IMR-90 (cell line): ENCODE data around the gene EMID1. TPM values are rescaled to one million over a fixed set of nuclear protein-coding genes. Genes with fewer than 3 reads are reported as not detected.
"Not testable (repeated sequence)": the region's sequence is repeated elsewhere in the genome, so short reads cannot be mapped to it uniquely, and the experiment has no call there.

Experiments
- ATAC-seq: fragments of 200-7000 bp; cut with Tn5 transposase; 2 replicates; pipeline ENCODE4 v1.9.1; 2020; ENCODE audit warnings: low read depth, mild to moderate bottlenecking, moderate library complexity
- BruUV-seq: library from RNA; stranded (reverse); fragments of 400-500 nt; replicated peaks from 2 replicates; lab custom pipeline; 2021; lab: Mats Ljungman, UMichigan
- CTCF ChIA-PET: fragments of 300-600 bp; formaldehyde crosslinking; extraction: SDS; loops from one replicate; lab custom pipeline; 2021; ENCODE audit warnings: antibody characterized with exemption; lab: Yijun Ruan, JAX
- POLR2A ChIA-PET: fragments of 300-600 bp; sonication (Branson Sonifier 250); formaldehyde crosslinking; loops from one replicate; lab custom pipeline; 2022; ENCODE audit warnings: antibody characterized with exemption; ENCODE audit not compliant: unreplicated experiment; lab: Charles Lee
- DNase-seq: peaks from one replicate; pipeline ENCODE4 v3.0.0; 2013
- H2AFZ ChIP-seq: replicated peaks from 2 replicates; pipeline ENCODE3; 2013; ENCODE audit warnings: low read length, mild to moderate bottlenecking; ENCODE audit not compliant: poor library complexity
- H2AK5ac ChIP-seq: 2 replicates; pipeline ENCODE4 v1.6.1; 2013; ENCODE audit warnings: low read depth, low read length, inconsistent platforms
- H2AK9ac ChIP-seq: replicated peaks from 2 replicates; pipeline ENCODE3; 2013; ENCODE audit warnings: mild to moderate bottlenecking, low read depth, low read length, moderate library complexity; ENCODE audit not compliant: poor library complexity
- H2BK120ac ChIP-seq: 2 replicates; pipeline ENCODE4 v1.6.1; 2013; ENCODE audit warnings: low read depth, low read length, inconsistent platforms
- H2BK15ac ChIP-seq: 3 replicates; pipeline ENCODE4 v1.6.1; 2013; ENCODE audit warnings: low read depth, low read length, inconsistent platforms
- H2BK20ac ChIP-seq: 2 replicates; pipeline ENCODE4 v1.6.1; 2013; ENCODE audit warnings: low read depth, mild to moderate bottlenecking, inconsistent platforms, low read length, moderate library complexity
- H2BK5ac ChIP-seq: 2 replicates; pipeline ENCODE4 v1.6.1; 2013; ENCODE audit warnings: mild to moderate bottlenecking, low read depth, low read length, inconsistent platforms; ENCODE audit not compliant: poor library complexity, severe bottlenecking
- H3K14ac ChIP-seq: replicated peaks from 2 replicates; pipeline ENCODE4 v1.6.1; 2013; ENCODE audit warnings: low read depth, low read length, inconsistent platforms
- H3K18ac ChIP-seq: 2 replicates; pipeline ENCODE4 v1.6.1; 2013; ENCODE audit warnings: low read depth, low read length, control low read depth
- H3K23ac ChIP-seq: 2 replicates; pipeline ENCODE4 v1.6.1; 2013; ENCODE audit warnings: low read depth, low read length, inconsistent platforms
- H3K27ac ChIP-seq: 2 replicates; pipeline ENCODE4 v1.5.1; 2013; ENCODE audit warnings: mild to moderate bottlenecking, control low read depth, low read length; ENCODE audit not compliant: insufficient read depth
- H3K27me3 ChIP-seq: 2 replicates; pipeline ENCODE4 v1.6.1; 2013; ENCODE audit warnings: low read length; ENCODE audit not compliant: control insufficient read depth, insufficient read depth
- H3K36me3 ChIP-seq: 2 replicates; pipeline ENCODE4 v1.6.1; 2013; ENCODE audit warnings: low read length, mixed read lengths; ENCODE audit not compliant: control insufficient read depth, insufficient read depth
- H3K4ac ChIP-seq: 2 replicates; pipeline ENCODE4 v1.6.1; 2013; ENCODE audit warnings: low read depth, low read length, inconsistent platforms
- H3K4me1 ChIP-seq: 2 replicates; pipeline ENCODE4 v1.6.1; 2013; ENCODE audit warnings: low read length, mixed read lengths; ENCODE audit not compliant: control insufficient read depth, insufficient read depth
- H3K4me2 ChIP-seq: 2 replicates; pipeline ENCODE4 v1.6.1; 2013; ENCODE audit warnings: low read depth, mild to moderate bottlenecking, control low read depth, low read length, moderate library complexity
- H3K4me3 ChIP-seq: 2 replicates; pipeline ENCODE4 v1.5.1; 2013; ENCODE audit warnings: low read depth, mild to moderate bottlenecking, control low read depth, low read length, moderate library complexity; ENCODE audit not compliant: insufficient read depth
- H3K56ac ChIP-seq: 2 replicates; pipeline ENCODE4 v1.6.1; 2013; ENCODE audit warnings: low read length, inconsistent platforms; ENCODE audit not compliant: insufficient read depth; ENCODE audit errors: extremely low read depth
- H3K79me1 ChIP-seq, 2 experiments: 2 replicates each; pipeline ENCODE4 v1.6.1; 2013; ENCODE audit warnings: low read length in 2 of 2, inconsistent platforms in 1 of 2, low read depth in 1 of 2
- H3K9ac ChIP-seq: 2 replicates; pipeline ENCODE4 v1.6.1; 2013; ENCODE audit warnings: low read depth, low read length, control low read depth
- H3K9me1 ChIP-seq: 2 replicates; pipeline ENCODE4 v1.6.1; 2013; ENCODE audit warnings: low read length, inconsistent platforms; ENCODE audit not compliant: insufficient read depth
- H3K9me3 ChIP-seq: 2 replicates; pipeline ENCODE4 v1.6.1; 2013; ENCODE audit warnings: low read length; ENCODE audit not compliant: control insufficient read depth, insufficient read depth
- H4K20me1 ChIP-seq: 2 replicates; pipeline ENCODE4 v1.6.1; 2013; ENCODE audit warnings: low read length, inconsistent platforms; ENCODE audit not compliant: insufficient read depth
- H4K5ac ChIP-seq: 2 replicates; pipeline ENCODE4 v1.6.1; 2013; ENCODE audit warnings: mild to moderate bottlenecking, low read depth, low read length, control low read depth
- H4K8ac ChIP-seq, 2 experiments: 2 replicates each; pipeline ENCODE4 v1.6.1; 2013; ENCODE audit warnings: low read depth in 2 of 2, low read length in 2 of 2, control low read depth in 1 of 2, inconsistent platforms in 1 of 2
- H4K91ac ChIP-seq: 2 replicates; pipeline ENCODE4 v1.6.1; 2013; ENCODE audit warnings: low read depth, low read length, inconsistent platforms; ENCODE audit not compliant: insufficient read depth
- WGBS, 2 experiments: methylation state at CpG; one replicate each; pipeline versions ENCODE4 v1.1.5 to v1.1.7; 2013; ENCODE audit warnings: missing lambda C conversion rate in 2 of 2; ENCODE audit not compliant: insufficient read length in 1 of 2; ENCODE audit errors: extremely low coverage in 2 of 2; 5-methylcytosine and 5-hydroxymethylcytosine counted together
- dilution Hi-C: fragments of 300-500 bp; cut with HindIII; formaldehyde crosslinking; loops from one replicate; pipeline ENCODE4 v1.14.3; 2018; ENCODE audit warnings: low sequenced_read_pairs; ENCODE audit not compliant: unreplicated experiment
- in situ Hi-C: fragments of 300-500 bp; cut with MboI; formaldehyde crosslinking; loops from 3 replicates; pipeline ENCODE4 v1.14.3; 2019; ENCODE audit warnings: low sequenced_read_pairs, inconsistent platforms, mixed read lengths
- intact Hi-C: fragments of 100-400 bp; cut with micrococcal nuclease; formaldehyde crosslinking; loops from 2 replicates; pipeline ENCODE4 v1.10.0; 2022
- polyA plus RNA-seq, 3 experiments: library from polyadenylated mRNA; depleted of rRNA; stranded (reverse); fragments of >200 nt; gene quantifications; 2 replicates each; pipeline ENCODE4 v1.2.3, GENCODE V29; 2012; ENCODE audit warnings: low replicate concordance in 1 of 3
- total RNA-seq: library from RNA; depleted of rRNA; stranded (reverse); fragments of >200 nt; gene quantifications from 2 replicates; pipeline ENCODE4 v1.2.3, GENCODE V29; 2012

EMID1 gene
- total and polyA plus RNA-seq, 2 of the 4 experiments (the other 2 are of a cell fraction): 0.54 to 1.3 TPM

- in situ Hi-C loops: loop anchor here (10.0 to 25.0 kb wide), 2 partner anchors 196 to 628 kb away; no protein-coding TSS in a partner anchor
- H3K4me2 ChIP-seq, H3K23ac ChIP-seq, H3K56ac ChIP-seq, H3K18ac ChIP-seq, H2AFZ ChIP-seq, POLR2A ChIA-PET, DNase-seq, H3K9me3 ChIP-seq, H4K20me1 ChIP-seq, H3K27ac ChIP-seq, H2BK120ac ChIP-seq, H3K4me1 ChIP-seq, H3K27me3 ChIP-seq, BruUV-seq, H3K9me1 ChIP-seq, H3K4me3 ChIP-seq, H3K14ac ChIP-seq, H3K36me3 ChIP-seq, dilution Hi-C loops, H4K5ac ChIP-seq, H4K91ac ChIP-seq, H3K79me1 ChIP-seq, intact Hi-C loops, H3K9ac ChIP-seq, H2BK20ac ChIP-seq, H2BK15ac ChIP-seq, CTCF ChIA-PET, H2BK5ac ChIP-seq, H2AK9ac ChIP-seq, H2AK5ac ChIP-seq, H3K4ac ChIP-seq, ATAC-seq, H4K8ac ChIP-seq: not testable (repeated sequence)
- WGBS, 2 experiments: 93% methylated on average over 6 of the region's 9 CpGs; no CpG with 5 or more reads in 1 of the 2 experiments
These were observed 34.8 kb downstream of the EMID1 start for GRCh38 chr22:29240481-29240880.
